ENCODE results near the gene APOL3. TPM values are rescaled to one million over a fixed set of nuclear protein-coding genes. Genes with fewer than 3 reads are reported as not detected.

Gene APOL3
- total and polyA plus RNA-seq, 10 of the 15 experiments (the other 5 are each of a cell fraction or from before 2014, with no cell fraction given) = 6.9 to 66.8 (median 48.5) TPM

DNA sequence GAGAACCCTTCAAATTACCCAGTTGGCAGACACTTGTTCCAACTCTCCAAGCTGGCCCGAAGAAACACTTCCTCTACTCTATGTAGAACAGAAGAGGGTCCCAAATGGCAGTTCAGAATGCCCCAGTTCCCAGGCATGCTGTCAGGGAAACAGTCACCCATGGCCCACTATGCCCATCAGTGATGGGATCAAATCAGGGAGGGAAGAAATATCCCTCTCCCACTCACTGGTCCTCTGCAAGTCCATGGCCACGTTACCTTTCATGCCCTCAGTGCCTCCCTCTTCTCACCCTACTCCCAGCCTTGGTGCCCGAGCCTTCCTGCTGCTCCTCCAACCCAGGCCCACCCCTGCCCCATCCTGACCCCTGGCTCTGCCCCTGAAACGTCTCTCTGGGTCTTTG lies 16.6 kb downstream of the APOL3 start:
- Histone ChIP-seq H3K9me3 (replicated peaks; ENCODE audit: control insufficient read depth, insufficient read depth, low read length) (no peaks in the 10 kb centered on the region), H4K20me1 (ENCODE audit: control insufficient read depth, insufficient read depth) (no peaks in the 10 kb centered on the region), H3K4me1 (ENCODE audit: control insufficient read depth, insufficient read depth, low read length) (no peaks in the 10 kb centered on the region), H3K27ac (ENCODE audit: control insufficient read depth, insufficient read depth) (no peak overlapping the region), H3K9ac (ENCODE audit: control insufficient read depth, insufficient read depth, low read length) (no peak overlapping the region), H2AFZ (ENCODE audit: control insufficient read depth, low read depth, low read length) (no peak overlapping the region), H3K27me3 (replicated peaks in 1 of 2; ENCODE audit: control insufficient read depth in 2 of 2, insufficient read depth in 2 of 2, low read length in 1 of 2) (no peaks in the 10 kb centered on the region), H3K79me2 (ENCODE audit: control insufficient read depth, insufficient read depth, low read length) (no peaks in the 10 kb centered on the region), H3K4me3 (no peak overlapping the region), H3K4me2 (ENCODE audit: control insufficient read depth, insufficient read depth) (no peak overlapping the region), H3K36me3 (ENCODE audit: control insufficient read depth in 2 of 2, insufficient read depth in 2 of 2, low read length in 1 of 2) (peaks cover 11 to 22% of the 10 kb centered on the region in 2 experiments; a peak in 3 of 4 replicates)
- POLR2A ChIA-PET = no interaction called here
- BruUV-seq (replicated peaks) = no TSS peak
- CTCF ChIA-PET = interaction anchor here (1.2 to 7.4 kb wide), 6 partner anchors 8 to 134 kb away, joined by 3 to 129 read pairs (median 5); no protein-coding TSS in a partner anchor
- in situ Hi-C loops (cut with MboI) (loop anchor here (5.0 kb wide), 1 partner anchor 38 kb away; no protein-coding TSS in a partner anchor), intact Hi-C loops (cut with micrococcal nuclease; ENCODE audit: unreplicated experiment) (no loop called here)
- DNase-seq (ENCODE audit: low read depth, low spot score) (no peak), ATAC-seq (no peak), FAIRE-seq (no peak)
- WGBS (ENCODE audit: insufficient coverage, insufficient replicate concordance, low lambda C conversion rate, missing lambda C conversion rate) = 55% methylated on average over 4 of the region's 4 CpGs
- RAD21 ChIA-PET (ENCODE audit: unreplicated experiment) = interaction anchor here (2.0 kb wide), 1 partner anchor 35 kb away, joined by 31 read pairs; no protein-coding TSS in a partner anchor
- SMC1A ChIA-PET (ENCODE audit: uncharacterized antibody, unreplicated experiment) = interaction anchor here (1.5 to 3.8 kb wide), 3 partner anchors 13 to 36 kb away, joined by 7 to 53 read pairs (median 23); no protein-coding TSS in a partner anchor
- no peak for TF ChIP-seq CUX1 (IDR thresholded peaks at IDR 0.05; ENCODE audit: insufficient replicate concordance, low read depth, low read length)
- TF ChIP-seq KDM1A (IDR thresholded peaks at IDR 0.05; ENCODE audit: borderline replicate concordance) = no peak
- no peak for TF ChIP-seq ZNF217 (IDR thresholded peaks at IDR 0.05)
- no peak for TF ChIP-seq NR2C2 (IDR thresholded peaks at IDR 0.05; ENCODE audit: borderline replicate concordance, control insufficient read depth, insufficient read length, low read depth)
- no peak for TF ChIP-seq NR2C1 (IDR thresholded peaks at IDR 0.05)
- no peak for TF ChIP-seq NFXL1 (IDR thresholded peaks at IDR 0.05; ENCODE audit: borderline replicate concordance)
- no peak for TF ChIP-seq ZNF274 (IDR thresholded peaks at IDR 0.05; ENCODE audit: insufficient read depth, insufficient read length)
- TF ChIP-seq, protein P1, sequence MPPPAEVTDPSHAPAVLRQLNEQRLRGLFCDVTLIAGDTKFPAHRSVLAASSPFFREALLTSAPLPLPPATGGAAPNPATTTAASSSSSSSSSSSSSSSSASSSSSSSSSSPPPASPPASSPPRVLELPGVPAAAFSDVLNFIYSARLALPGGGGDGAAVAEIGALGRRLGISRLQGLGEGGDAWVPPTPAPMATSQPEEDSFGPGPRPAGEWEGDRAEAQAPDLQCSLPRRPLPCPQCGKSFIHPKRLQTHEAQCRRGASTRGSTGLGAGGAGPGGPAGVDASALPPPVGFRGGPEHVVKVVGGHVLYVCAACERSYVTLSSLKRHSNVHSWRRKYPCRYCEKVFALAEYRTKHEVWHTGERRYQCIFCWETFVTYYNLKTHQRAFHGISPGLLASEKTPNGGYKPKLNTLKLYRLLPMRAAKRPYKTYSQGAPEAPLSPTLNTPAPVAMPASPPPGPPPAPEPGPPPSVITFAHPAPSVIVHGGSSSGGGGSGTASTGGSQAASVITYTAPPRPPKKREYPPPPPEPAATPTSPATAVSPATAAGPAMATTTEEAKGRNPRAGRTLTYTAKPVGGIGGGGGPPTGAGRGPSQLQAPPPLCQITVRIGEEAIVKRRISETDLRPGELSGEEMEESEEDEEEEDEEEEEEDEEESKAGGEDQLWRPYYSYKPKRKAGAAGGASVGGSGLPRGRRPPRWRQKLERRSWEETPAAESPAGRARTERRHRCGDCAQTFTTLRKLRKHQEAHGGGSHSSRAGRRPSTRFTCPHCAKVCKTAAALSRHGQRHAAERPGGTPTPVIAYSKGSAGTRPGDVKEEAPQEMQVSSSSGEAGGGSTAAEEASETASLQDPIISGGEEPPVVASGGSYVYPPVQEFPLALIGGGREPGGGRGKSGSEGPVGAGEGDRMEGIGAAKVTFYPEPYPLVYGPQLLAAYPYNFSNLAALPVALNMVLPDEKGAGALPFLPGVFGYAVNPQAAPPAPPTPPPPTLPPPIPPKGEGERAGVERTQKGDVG (CRISPR knock-in tag; IDR thresholded peaks at IDR 0.05) = no peak
- TF ChIP-seq NRF1 (conservative IDR thresholded peaks at IDR 0.05; ENCODE audit: low read depth, low read length) = no peak
- TF ChIP-seq HDGF (IDR thresholded peaks at IDR 0.05) = no peak
- TF ChIP-seq FOXM1 (IDR thresholded peaks at IDR 0.05; ENCODE audit: low read depth, low read length) = no peak
- TF ChIP-seq RUNX3 (IDR thresholded peaks at IDR 0.05; ENCODE audit: low read length) = no peak
- TF ChIP-seq ZZZ3 (IDR thresholded peaks at IDR 0.05; ENCODE audit: control insufficient read depth, insufficient read length, low read depth) = no peak
- TF ChIP-seq HDAC6 (IDR thresholded peaks at IDR 0.05; ENCODE audit: unreplicated experiment) = no peak
- TF ChIP-seq IKZF1 (conservative IDR thresholded peaks at IDR 0.05) = no peak
